Stomach (tissue), 9 donors: ENCODE data around the gene XXYLT1. TPM values are rescaled to one million over a fixed set of nuclear protein-coding genes. Genes with fewer than 3 reads are reported as not detected.

Experiments
- DNase-seq, 2 donors: peaks; one replicate each; pipeline versions ENCODE4 v3.0.0 to v3.0.0-alpha.2; 2013 to 2019
- H3K27ac ChIP-seq, 5 donors: fragments of 200-600 bp in 4 of 5; sonication (generic) in 4 of 5; one replicate each; pipeline ENCODE4 v1.5.1; 2013 to 2019; ENCODE audit warnings: mild to moderate bottlenecking in 1 of 5, moderate library complexity in 1 of 5
- H3K27me3 ChIP-seq, 3 donors: fragments of 200-600 bp; sonication (generic); one replicate each; pipeline ENCODE4 v1.5.1; 2017 to 2019; ENCODE audit warnings: mixed run types in 1 of 3
- H3K36me3 ChIP-seq, 4 donors: fragments of 200-600 bp; sonication (generic); 1 replicate in 3 of 4; 2 replicates in 1 of 4; pipeline ENCODE4 v1.5.1; 2016 to 2019
- H3K4me1 ChIP-seq, 4 donors: fragments of 200-600 bp; sonication (generic); one replicate each; pipeline ENCODE4 v1.5.1; 2016 to 2019
- H3K4me3 ChIP-seq, 4 donors: fragments of 200-600 bp; sonication (generic) in 3 of 4; one replicate each; pipeline ENCODE4 v1.5.1; 2016 to 2019; ENCODE audit warnings: mild to moderate bottlenecking in 1 of 4
- H3K9me3 ChIP-seq, 4 donors: fragments of 200-600 bp; sonication (generic); one replicate each; pipeline ENCODE4 v1.5.1; 2016 to 2019
- EP300 ChIP-seq: sonication (generic); formaldehyde crosslinking; IDR thresholded peaks from one replicate; pipeline ENCODE4 v1.6.1; 2017; ENCODE audit warnings: antibody characterized with exemption
- POLR2A ChIP-seq, 4 donors: fragments of 450-650 bp; IDR thresholded peaks; one replicate each; pipeline ENCODE4 v1.6.1; 2016; ENCODE audit warnings: antibody characterized with exemption in 4 of 4, control low read depth in 2 of 4, mild to moderate bottlenecking in 1 of 4, moderate library complexity in 1 of 4
- POLR2AphosphoS5 ChIP-seq, 3 donors: sonication (generic); formaldehyde crosslinking; IDR thresholded peaks; one replicate each; pipeline ENCODE4 v1.6.1; 2016; ENCODE audit warnings: antibody characterized with exemption in 3 of 3
- WGBS, 5 donors: extraction: QIAGEN DNeasy Blood & Tissue Kit in 3 of 5; methylation state at CpG; one replicate each; pipeline versions ENCODE4 v1.1.5 to v1.1.7; 2013 to 2018; 5-methylcytosine and 5-hydroxymethylcytosine counted together
- intact Hi-C: fragments of 100-400 bp; cut with DNase I; formaldehyde crosslinking; loops from one replicate; pipeline ENCODE4 v1.15.1; 2023; ENCODE audit warnings: low total_unique reads
- polyA plus RNA-seq, 3 donors: library from polyadenylated mRNA; stranded (reverse); fragments of 200-250 nt; gene quantifications; one replicate each; pipeline ENCODE4 v1.2.3, GENCODE V29; 2013
- total RNA-seq, 5 donors: library from RNA; depleted of rRNA; stranded (reverse); fragments of >200 nt; gene quantifications; one replicate each; pipeline versions ENCODE4 v1.1.0 to v1.2.3, GENCODE V29; 2014 to 2016
- TF ChIP-seq, protein P1 (sequence below), 7 experiments: fragments of 450-650 bp in 4 of 7; fragments of 200-600 bp in 3 of 7; sonication (generic) in 3 of 7; IDR thresholded peaks; one replicate each; pipeline ENCODE4 v1.5.1; 2016 to 2019; ENCODE audit warnings: antibody characterized with exemption in 7 of 7, control low read depth in 2 of 7, mild to moderate bottlenecking in 1 of 7
- donor health status: healthy with polysubstance abuse.
- donor health status: Bipolar disorder and iron deficiency.
- donor health status: healthy.

The XXYLT1 gene
- total and polyA plus RNA-seq, 8 donors: 2.1 to 41.5 (median 11.4) TPM; not detected in 1

DNA sequence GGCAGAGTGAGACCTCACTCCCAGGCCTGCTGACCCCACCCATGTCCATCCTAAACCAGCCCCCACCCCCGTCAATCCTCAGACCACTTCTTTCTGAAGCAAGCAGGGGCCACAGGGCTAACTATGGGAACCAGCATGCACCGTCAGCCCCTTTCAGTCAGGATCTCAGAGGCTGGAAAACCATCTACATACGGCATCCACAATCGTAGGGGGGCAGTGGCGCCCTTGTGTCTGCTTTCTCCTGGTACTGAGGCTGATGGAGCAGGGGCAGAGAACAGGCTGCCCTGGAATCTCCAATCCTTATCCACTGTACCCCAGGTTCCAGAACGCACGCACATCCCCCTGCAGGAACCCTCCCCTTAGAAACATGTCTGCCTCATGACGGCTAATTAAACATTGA, 56.6 kb downstream of the XXYLT1 start:
- Histone ChIP-seq H3K27me3 (no peaks in the 10 kb centered on the region), H3K27ac (no peak overlapping the region), H3K4me3 (no peak overlapping the region), H3K9me3 (no peaks in the 10 kb centered on the region), H3K4me1 (peaks cover 0 to 23% (median 15%) of the 10 kb centered on the region in 4 donors), H3K36me3 (no peaks in the 10 kb centered on the region)
- intact Hi-C loops: no loop called here
- no peak for DNase-seq
- TF ChIP-seq POLR2A (IDR thresholded peaks at IDR 0.05): no peak
- TF ChIP-seq, protein P1, sequence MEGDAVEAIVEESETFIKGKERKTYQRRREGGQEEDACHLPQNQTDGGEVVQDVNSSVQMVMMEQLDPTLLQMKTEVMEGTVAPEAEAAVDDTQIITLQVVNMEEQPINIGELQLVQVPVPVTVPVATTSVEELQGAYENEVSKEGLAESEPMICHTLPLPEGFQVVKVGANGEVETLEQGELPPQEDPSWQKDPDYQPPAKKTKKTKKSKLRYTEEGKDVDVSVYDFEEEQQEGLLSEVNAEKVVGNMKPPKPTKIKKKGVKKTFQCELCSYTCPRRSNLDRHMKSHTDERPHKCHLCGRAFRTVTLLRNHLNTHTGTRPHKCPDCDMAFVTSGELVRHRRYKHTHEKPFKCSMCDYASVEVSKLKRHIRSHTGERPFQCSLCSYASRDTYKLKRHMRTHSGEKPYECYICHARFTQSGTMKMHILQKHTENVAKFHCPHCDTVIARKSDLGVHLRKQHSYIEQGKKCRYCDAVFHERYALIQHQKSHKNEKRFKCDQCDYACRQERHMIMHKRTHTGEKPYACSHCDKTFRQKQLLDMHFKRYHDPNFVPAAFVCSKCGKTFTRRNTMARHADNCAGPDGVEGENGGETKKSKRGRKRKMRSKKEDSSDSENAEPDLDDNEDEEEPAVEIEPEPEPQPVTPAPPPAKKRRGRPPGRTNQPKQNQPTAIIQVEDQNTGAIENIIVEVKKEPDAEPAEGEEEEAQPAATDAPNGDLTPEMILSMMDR (IDR thresholded peaks at IDR 0.05): no peak
- TF ChIP-seq POLR2AphosphoS5 (IDR thresholded peaks at IDR 0.05): no peak
- no peak for TF ChIP-seq EP300
- WGBS, 5 donors: 95 to 99% (median 98%) methylated on average over 8 of the region's 8 CpGs

DNA sequence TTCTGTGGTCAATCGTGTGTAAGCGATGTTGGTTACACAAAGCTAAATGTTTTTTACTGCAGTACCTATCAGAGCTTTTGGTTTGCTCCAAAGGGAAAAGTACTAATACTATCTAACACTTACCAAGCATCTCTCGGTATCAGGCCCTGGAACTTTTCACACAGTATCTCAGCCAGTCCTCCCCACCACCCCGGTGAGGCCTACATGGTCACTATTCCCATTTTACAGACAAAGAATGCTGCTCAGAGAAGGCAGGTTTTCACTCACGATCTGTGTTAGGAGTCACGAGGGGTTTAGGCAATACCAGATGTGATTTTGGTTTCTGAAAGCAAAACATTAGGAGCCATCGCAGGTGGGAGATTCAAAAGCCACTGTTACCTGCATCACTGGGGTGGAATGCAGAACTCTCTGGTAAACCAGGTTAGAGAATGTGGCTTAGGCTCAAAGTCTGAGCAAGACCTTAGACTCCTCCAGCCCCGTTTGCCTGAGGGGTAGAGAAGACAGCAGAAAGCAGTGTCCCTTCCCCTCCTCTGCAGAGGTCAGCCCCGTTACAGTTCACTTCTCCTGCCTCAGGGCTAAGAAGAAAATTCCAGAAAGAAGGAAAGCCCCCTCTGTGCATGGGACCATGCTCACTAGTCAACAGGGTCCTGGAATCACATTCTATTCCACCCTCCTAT, 57.2 kb downstream of the XXYLT1 start:
- intact Hi-C loops: no loop called here
- H3K4me1 ChIP-seq: peaks cover 0 to 29% (median 21%) of the 10 kb centered on the region in 4 donors
- no peak for TF ChIP-seq POLR2A (IDR thresholded peaks at IDR 0.05)
- no peak for TF ChIP-seq POLR2AphosphoS5 (IDR thresholded peaks at IDR 0.05)
- TF ChIP-seq EP300: no peak
- TF ChIP-seq, protein P1 (IDR thresholded peaks at IDR 0.05): no peak
- 84 to 95% (median 91%) methylated on average over 8 to 9 of the region's 9 CpGs for WGBS, 5 donors
- H3K27ac ChIP-seq: no peak overlapping the region
- H3K9me3 ChIP-seq: no peaks in the 10 kb centered on the region
- H3K27me3 ChIP-seq: no peaks in the 10 kb centered on the region
- no peak overlapping the region for H3K4me3 ChIP-seq
- no peaks in the 10 kb centered on the region for H3K36me3 ChIP-seq
- DNase-seq: no peak

DNA sequence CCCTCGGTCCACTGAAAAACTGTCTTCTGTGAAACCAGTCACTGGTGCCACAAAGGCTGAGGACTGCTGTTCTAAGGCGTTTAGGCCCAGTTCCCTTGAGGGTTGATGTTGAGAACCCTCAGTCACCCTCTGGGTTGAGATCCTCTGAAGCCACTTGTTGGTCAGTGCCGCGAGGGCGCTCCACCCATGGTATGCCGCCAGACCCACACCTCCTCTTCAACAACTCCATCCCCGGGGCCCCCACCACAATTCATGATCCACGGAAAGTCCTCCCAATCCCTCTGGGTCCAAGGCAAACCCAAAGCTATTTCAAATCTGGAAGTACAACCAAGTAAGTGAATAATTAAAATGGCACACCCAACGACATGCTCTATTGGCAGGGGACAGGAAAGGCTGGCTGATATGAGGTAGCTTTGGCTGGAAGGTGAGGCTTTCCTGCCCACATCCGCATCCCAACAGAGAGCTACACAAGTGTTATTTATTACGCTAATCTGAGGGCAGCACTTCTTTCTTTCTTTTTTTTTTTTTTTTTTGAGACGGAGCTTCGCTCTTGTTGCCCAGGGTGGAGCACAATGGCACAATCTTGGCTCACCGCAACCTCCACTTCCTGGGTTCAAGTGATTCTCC, 58.1 kb downstream of the XXYLT1 start:
- H3K4me3 ChIP-seq: no peak overlapping the region
- no peak for TF ChIP-seq POLR2AphosphoS5 (IDR thresholded peaks at IDR 0.05)
- TF ChIP-seq, protein P1 (IDR thresholded peaks at IDR 0.05): no peak
- H3K36me3 ChIP-seq: no peaks in the 10 kb centered on the region
- H3K9me3 ChIP-seq: no peaks in the 10 kb centered on the region
- H3K27ac ChIP-seq: peak overlapping the region in 1 of 5 donors; percentile 87
- WGBS, 5 donors: 93 to 98% (median 94%) methylated on average over 13 to 14 of the region's 14 CpGs
- peaks cover 0 to 37% (median 25%) of the 10 kb centered on the region in 4 donors for H3K4me1 ChIP-seq
- no peaks in the 10 kb centered on the region for H3K27me3 ChIP-seq
- DNase-seq: no peak
- intact Hi-C loops: no loop called here

DNA sequence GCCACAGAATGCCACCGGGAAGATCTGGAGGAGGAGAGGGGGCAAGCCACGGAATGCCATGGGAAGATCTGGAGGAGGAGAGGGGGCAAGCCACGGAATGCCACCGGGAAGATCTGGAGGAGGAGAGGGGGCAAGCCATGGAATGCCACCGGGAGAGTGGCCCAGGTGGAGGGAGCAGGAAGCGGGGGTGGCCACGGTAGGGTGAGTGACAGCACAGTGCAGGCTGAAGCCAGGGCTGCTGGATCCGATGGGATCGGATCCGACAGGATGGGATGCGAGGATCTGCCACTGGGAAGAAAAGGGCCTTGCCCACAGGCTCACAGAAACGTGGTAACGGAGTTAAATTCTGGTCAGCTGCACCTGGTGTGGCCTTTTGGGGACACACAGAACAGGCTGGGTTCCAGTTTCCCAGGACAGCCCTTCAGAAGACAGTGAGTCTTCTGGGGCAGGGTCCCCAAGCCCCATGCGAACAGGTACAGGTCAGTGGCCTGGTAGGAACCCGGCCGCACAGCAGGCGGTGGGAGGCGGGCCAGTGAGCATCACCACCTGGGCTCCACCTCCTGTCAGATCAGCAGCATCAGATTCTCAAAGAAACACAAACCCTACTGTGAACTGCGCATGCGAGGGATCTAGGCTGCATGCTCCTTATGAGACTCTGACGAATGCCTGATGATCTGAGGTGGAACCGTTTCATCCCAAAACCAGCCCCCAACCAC, 58.8 kb downstream of the XXYLT1 start:
- no peak for DNase-seq
- H3K9me3 ChIP-seq: no peaks in the 10 kb centered on the region
- H3K4me1 ChIP-seq: peaks cover 0 to 42% (median 25%) of the 10 kb centered on the region in 4 donors
- 93 to 97% (median 96%) methylated on average over 22 of the region's 22 CpGs for WGBS, 5 donors
- no peak for TF ChIP-seq POLR2A (IDR thresholded peaks at IDR 0.05)
- no peak for TF ChIP-seq POLR2AphosphoS5 (IDR thresholded peaks at IDR 0.05)
- TF ChIP-seq EP300: no peak
- TF ChIP-seq, protein P1 (IDR thresholded peaks at IDR 0.05): no peak
- no peaks in the 10 kb centered on the region for H3K36me3 ChIP-seq
- H3K27me3 ChIP-seq: no peaks in the 10 kb centered on the region
- peak overlapping the region in 1 of 5 donors; percentile 87 for H3K27ac ChIP-seq
- intact Hi-C loops: no loop called here
- H3K4me3 ChIP-seq: no peak overlapping the region
